Measurements from ENCODE around the gene NEK10.

DNA sequence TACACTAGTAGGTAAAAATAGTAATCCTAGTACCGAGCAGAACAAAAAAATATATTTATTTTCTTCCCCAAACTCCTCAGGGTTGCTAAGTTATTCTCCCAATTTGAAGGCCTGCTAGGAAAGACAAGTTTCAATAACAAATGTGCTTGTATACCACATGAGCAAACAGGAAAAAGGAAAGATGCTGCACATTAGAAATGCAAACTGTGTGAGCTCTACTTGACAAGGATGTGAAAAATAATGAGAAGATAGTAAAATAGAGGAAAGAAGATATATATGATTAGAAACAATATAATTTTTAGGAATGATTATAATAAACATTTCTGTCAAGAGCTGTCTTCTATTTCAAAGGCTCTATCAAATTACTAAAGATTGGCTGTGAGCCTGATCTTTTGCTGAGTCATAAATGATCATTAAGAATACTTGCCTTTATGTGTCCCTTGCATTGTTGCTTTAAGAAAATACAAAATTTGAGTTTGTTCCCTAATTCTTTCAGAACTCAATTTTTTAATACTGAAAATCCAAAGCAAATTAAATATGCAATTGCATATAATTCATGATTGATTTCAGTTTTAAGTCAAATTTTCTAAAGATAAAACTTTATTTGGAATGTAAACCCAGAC is 174.2 kb downstream of the NEK10 start:
- TF ChIP-seq POLR2A (IDR thresholded peaks at IDR 0.05; ENCODE audit: low read length) (no peak), GATA1 (IDR thresholded peaks at IDR 0.05; ENCODE audit: low read depth, low read length) (no peak)

All from erythroblast (primary cell).